Muscle layer of colon (tissue), 2 donors: ENCODE results near the gene CAPN14.
"Not testable (repeated sequence)": the region's sequence is repeated elsewhere in the genome, so short reads cannot be mapped to it uniquely, and the experiment has no call there.

Source experiments
- H3K27ac ChIP-seq: one replicate; pipeline ENCODE4 v1.7.0; 2013; ENCODE audit warnings: low read depth, mild to moderate bottlenecking, low read length, moderate library complexity
- H3K27me3 ChIP-seq, 2 donors: one replicate each; pipeline ENCODE4 v1.7.0; 2013; ENCODE audit warnings: low read length in 2 of 2, mild to moderate bottlenecking in 2 of 2; ENCODE audit not compliant: insufficient read depth in 2 of 2, control insufficient read depth in 1 of 2
- H3K36me3 ChIP-seq: one replicate; pipeline ENCODE4 v1.7.0; 2013; ENCODE audit warnings: mild to moderate bottlenecking, low read length; ENCODE audit not compliant: insufficient read depth
- H3K4me1 ChIP-seq: one replicate; pipeline ENCODE4 v1.7.0; 2013; ENCODE audit warnings: mild to moderate bottlenecking, low read length; ENCODE audit not compliant: insufficient read depth
- H3K4me3 ChIP-seq, 2 donors: one replicate each; pipeline ENCODE4 v1.7.0; 2013; ENCODE audit warnings: low read length in 2 of 2, low read depth in 1 of 2, mild to moderate bottlenecking in 1 of 2, moderate library complexity in 1 of 2
- H3K9ac ChIP-seq: one replicate; pipeline ENCODE4 v1.7.0; 2013; ENCODE audit warnings: low read length
- H3K9me3 ChIP-seq: one replicate; pipeline ENCODE4 v1.7.0; 2013; ENCODE audit warnings: mild to moderate bottlenecking, low read length
- donor health status: abdominal sarcoma.
- donor health status: Adenocarcinoma of cecum.

CAPN14 gene

DNA sequence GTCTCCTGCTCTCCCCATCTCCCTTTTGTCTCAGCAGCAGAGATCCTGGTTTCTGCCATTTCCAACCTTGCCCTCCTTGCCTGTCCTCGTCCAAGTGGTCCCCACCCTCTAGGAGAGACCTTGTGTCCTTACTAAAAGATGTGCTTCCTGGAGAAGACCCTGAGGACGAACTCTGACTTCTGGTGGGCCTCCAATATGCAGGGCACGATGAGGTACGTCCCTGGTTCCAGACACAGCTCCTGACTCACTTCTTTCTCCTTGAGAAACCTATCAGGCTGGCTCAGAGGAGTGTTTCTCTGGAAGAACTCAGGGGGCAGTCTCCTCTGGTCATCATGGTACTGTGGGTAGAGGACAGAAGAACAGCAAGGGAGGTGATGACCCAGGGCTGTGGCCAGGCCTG lies 28.2 kb downstream of the CAPN14 start:
- no peaks in the 10 kb centered on the region for H3K36me3 ChIP-seq
- no peak overlapping the region for H3K27ac ChIP-seq
- no peaks in the 10 kb centered on the region for H3K27me3 ChIP-seq
- no peak overlapping the region for H3K4me3 ChIP-seq
- H3K4me1 ChIP-seq: no peaks in the 10 kb centered on the region
- H3K9ac ChIP-seq: no peak overlapping the region
- no peaks in the 10 kb centered on the region for H3K9me3 ChIP-seq

DNA sequence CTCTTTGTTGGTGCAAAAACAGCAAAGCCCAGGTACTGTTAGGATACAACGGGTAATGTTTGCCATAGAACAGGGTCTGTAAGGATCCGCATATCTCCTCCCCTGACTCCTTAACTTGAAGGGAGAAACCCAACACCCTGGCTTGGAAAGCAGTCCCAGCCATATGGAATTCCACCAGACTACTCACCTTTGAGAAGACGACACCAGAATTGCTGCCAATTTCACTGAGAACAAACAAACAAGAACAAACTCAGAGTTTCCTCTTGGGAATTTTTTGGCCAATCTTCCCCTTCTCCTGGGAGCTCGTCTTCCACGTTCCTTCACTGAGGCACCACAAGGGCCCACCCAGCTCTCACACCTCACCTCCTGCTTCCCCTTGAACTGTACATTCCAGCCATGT lies 29.2 kb downstream of the CAPN14 start:
- Histone ChIP-seq H3K4me1 (no peaks in the 10 kb centered on the region), H3K4me3 (no peak overlapping the region), H3K36me3 (no peaks in the 10 kb centered on the region), H3K9ac (no peak overlapping the region), H3K9me3 (no peaks in the 10 kb centered on the region), H3K27me3 (no peaks in the 10 kb centered on the region), H3K27ac (no peak overlapping the region)

DNA sequence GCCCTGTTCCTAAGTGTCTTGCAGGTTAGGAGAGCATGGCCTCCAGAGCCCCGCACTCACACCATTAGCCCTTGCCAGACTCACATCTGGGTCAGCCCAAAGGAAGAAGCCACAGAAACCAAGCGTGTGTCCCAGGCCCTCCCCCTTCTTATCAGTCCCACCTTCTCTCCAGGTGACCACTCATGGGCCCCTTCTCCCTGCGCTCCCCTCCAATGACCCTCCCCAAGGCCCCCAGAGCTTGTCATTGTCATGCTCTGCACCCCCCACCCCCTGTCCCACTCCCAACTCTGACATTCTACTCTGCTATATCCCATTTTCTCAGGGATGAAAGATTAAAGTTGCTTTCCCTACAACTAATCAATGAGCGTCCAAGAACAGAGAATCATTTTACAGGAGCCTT lies 30.1 kb downstream of the CAPN14 start:
- H3K27me3 ChIP-seq: no peaks in the 10 kb centered on the region
- H3K36me3 ChIP-seq: no peaks in the 10 kb centered on the region
- no peak overlapping the region for H3K4me3 ChIP-seq
- H3K9me3 ChIP-seq: no peaks in the 10 kb centered on the region
- no peak overlapping the region for H3K9ac ChIP-seq
- H3K27ac ChIP-seq: no peak overlapping the region
- H3K4me1 ChIP-seq: no peaks in the 10 kb centered on the region

DNA sequence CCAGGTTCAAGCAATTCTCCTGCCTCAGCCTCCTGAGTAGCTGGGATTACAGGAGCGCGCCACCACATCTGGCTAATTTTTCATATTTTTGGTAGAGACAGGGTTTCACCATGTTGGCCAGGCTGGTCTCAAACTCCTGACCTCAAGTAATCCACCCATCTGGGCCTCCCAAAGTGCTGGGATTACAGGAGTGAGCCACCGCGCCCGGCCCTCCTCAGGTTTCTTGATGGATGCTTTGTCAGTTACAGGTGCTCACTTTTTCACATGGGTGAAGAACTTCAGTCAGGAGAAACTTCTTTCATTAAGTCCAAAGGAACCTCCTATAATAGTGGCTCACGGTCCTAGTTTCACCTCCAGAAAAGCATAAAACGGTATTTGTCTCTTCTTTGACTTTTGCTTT lies 33.3 kb downstream of the CAPN14 start:
- not testable (repeated sequence) for H3K9ac ChIP-seq, H3K27ac ChIP-seq, H3K9me3 ChIP-seq, H3K4me1 ChIP-seq, H3K4me3 ChIP-seq, H3K36me3 ChIP-seq, H3K27me3 ChIP-seq

DNA sequence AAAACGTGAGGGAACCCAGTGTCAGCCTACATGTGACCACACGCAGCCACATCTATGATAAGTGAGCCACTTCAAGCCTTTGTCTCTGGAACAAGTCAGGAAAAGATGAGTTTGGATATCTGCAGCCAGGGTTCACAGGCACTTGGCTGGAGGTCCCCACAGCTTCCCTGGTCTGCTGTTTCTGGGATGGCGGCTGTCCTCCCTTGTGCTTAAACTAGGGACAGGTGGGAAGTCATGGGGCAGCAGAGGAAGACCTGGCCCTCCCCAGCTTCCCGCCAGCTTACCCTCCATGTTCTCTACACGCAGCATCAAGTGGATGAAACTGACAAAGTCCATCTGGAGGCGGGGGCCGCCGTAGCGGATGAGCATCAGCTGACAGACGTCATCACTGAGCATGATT lies 40.6 kb downstream of the CAPN14 start:
- H3K9me3 ChIP-seq: no peaks in the 10 kb centered on the region
- no peaks in the 10 kb centered on the region for H3K27me3 ChIP-seq
- H3K27ac ChIP-seq: no peak overlapping the region
- H3K4me1 ChIP-seq: no peaks in the 10 kb centered on the region
- no peak overlapping the region for H3K9ac ChIP-seq
- H3K4me3 ChIP-seq: no peak overlapping the region
- H3K36me3 ChIP-seq: no peaks in the 10 kb centered on the region

DNA sequence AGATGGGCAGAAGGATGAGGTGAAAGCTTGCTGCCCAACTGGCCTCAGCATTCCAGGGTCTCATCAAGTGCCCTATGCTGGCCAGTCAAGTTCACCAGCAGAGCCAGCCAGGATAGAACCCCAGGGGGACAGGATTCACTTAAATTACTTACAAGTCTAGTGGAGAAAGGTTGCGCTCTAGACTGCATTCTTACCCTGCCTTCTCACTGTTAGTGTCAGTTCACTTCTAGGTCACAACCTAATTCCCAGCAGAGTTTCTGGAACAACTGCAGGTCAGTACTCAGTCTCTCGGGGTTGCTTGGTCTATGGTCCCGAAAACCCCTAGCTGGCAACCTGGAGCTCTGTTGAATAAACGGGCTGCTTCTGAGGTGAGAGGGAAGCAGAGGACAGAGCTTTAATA lies 46.2 kb downstream of the CAPN14 start:
- Histone ChIP-seq H3K4me1 (no peaks in the 10 kb centered on the region), H3K4me3 (no peak overlapping the region), H3K27me3 (no peaks in the 10 kb centered on the region), H3K27ac (no peak overlapping the region), H3K9ac (no peak overlapping the region), H3K9me3 (no peaks in the 10 kb centered on the region), H3K36me3 (no peaks in the 10 kb centered on the region)

DNA sequence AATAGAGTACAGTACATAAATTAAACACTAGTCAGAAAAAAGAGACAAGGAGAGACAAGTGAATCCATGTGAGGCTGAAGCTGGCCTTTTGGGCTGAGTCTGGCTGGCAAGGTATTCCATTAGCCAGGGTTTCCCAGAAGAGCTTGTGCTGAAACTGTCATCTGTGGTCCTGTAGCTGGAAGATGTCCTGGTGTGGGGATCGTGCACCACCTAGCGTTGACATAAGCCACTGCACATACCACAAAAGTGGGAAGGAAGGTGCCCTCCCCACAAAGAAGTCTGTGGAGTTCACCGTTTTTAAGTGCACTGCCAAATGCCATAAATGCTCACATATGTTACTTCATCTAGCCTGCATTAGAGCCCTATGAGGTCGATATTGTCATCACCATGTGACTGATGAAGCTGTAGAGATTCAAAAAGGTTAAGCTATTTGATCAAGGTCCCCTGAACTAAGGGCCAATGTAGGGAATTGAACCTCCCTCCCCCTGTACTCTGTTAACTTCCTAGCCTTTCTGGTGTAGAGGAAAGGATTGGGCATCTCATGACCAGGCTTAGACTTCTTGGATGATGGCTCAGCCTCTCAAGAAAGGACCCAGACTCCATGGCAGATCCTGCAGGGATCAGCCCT lies 47.1 kb downstream of the CAPN14 start:
- no peaks in the 10 kb centered on the region for H3K4me1 ChIP-seq
- no peaks in the 10 kb centered on the region for H3K36me3 ChIP-seq
- H3K9ac ChIP-seq: no peak overlapping the region
- H3K27me3 ChIP-seq: no peaks in the 10 kb centered on the region
- no peak overlapping the region for H3K4me3 ChIP-seq
- no peaks in the 10 kb centered on the region for H3K9me3 ChIP-seq
- H3K27ac ChIP-seq: no peak overlapping the region

DNA sequence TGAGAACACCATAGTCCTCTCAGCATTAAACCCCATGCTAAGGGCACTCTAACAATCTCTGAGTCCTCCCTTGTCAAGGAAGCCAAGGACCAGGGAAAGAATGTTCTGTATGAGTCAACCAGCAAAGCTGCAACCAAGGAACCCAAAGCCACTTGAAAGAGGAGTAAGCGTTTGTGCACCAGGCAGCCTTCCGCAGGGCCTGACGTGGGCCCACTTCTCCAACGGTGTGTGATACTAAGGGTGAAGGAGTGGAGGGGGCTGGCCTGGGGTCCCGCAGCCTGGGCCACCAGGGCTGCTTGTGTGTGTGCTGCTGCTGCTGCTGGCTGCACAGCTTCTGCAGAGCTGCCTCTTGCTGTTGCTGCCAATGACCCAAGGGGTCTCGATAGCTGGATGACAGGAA lies 49.0 kb downstream of the CAPN14 start:
- Histone ChIP-seq H3K27me3 (no peaks in the 10 kb centered on the region), H3K4me3 (no peak overlapping the region), H3K9me3 (no peaks in the 10 kb centered on the region), H3K27ac (no peak overlapping the region), H3K4me1 (no peaks in the 10 kb centered on the region), H3K9ac (no peak overlapping the region), H3K36me3 (no peaks in the 10 kb centered on the region)

DNA sequence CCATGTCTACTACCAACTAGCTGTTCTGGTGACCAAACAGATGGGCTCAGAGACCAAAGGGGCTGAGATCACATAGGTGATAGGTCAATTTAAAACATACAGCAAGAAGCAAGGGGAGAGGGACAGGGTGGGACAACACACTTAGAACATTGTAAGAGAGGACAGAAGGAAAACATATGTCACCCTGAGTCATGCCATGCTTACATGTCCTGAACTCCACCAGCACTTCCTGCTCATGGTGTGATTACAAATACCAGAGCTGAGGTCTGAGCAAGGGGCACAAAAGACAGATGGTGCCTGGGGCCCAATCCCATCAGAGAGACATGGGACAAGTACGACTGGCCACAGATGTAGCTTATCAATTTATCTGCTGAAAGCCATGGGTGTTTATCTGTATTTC lies 50.4 kb downstream of the CAPN14 start:
- Histone ChIP-seq H3K27me3 (no peaks in the 10 kb centered on the region), H3K9me3 (no peaks in the 10 kb centered on the region), H3K9ac (no peak overlapping the region), H3K4me1 (no peaks in the 10 kb centered on the region), H3K27ac (no peak overlapping the region), H3K4me3 (no peak overlapping the region), H3K36me3 (no peaks in the 10 kb centered on the region)

DNA sequence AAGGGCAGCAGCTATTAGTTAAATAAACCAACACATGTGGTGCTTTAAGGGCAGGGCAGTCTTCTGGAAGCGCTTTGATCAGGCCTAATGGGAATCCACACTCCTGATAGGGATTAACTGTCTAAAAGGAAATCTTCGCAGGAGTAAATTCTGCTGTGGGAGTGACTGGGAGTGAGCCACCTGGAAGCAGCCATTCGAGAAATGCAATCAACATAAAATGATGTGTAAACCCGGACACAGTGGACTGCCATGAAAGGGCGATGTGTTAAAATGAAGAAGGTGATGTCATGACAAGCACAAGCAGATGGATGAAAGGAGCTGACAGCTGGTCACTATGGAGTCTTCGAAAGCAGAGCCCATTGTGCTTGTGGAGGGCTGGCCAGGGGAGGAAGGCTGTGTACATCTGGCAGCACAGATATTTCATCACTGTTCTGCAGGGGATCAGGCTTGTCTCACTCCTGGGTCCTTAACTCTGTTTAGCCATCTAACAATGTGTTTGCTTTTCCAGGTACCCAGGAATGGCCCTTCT lies 54.2 kb downstream of the CAPN14 start:
- Histone ChIP-seq H3K9me3 (no peaks in the 10 kb centered on the region), H3K27me3 (no peaks in the 10 kb centered on the region), H3K4me3 (no peak overlapping the region), H3K36me3 (no peaks in the 10 kb centered on the region), H3K27ac (no peak overlapping the region), H3K9ac (no peak overlapping the region), H3K4me1 (no peaks in the 10 kb centered on the region)

DNA sequence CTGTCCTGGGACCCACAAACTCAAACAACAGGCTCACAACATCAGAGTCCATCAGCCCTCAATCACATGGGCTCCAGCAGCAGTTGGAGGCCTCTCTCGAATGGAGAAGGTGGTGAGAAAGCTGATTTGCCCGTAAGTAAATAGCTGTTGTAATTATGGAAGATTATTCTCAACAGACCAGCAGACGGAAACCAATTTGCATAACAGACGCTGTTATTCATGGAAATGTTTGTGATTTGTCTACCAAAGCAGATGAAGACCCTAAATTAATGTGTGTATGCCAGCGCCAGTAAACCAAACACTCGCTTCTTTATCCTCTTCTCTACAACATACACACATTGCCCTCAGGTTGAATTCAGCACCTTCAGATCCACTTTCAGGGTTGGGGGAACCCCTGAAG lies 55.7 kb downstream of the CAPN14 start:
- Histone ChIP-seq H3K36me3 (no peaks in the 10 kb centered on the region), H3K4me3 (no peak overlapping the region), H3K9me3 (no peaks in the 10 kb centered on the region), H3K9ac (no peak overlapping the region), H3K4me1 (no peaks in the 10 kb centered on the region), H3K27me3 (no peaks in the 10 kb centered on the region), H3K27ac (no peak overlapping the region)

DNA sequence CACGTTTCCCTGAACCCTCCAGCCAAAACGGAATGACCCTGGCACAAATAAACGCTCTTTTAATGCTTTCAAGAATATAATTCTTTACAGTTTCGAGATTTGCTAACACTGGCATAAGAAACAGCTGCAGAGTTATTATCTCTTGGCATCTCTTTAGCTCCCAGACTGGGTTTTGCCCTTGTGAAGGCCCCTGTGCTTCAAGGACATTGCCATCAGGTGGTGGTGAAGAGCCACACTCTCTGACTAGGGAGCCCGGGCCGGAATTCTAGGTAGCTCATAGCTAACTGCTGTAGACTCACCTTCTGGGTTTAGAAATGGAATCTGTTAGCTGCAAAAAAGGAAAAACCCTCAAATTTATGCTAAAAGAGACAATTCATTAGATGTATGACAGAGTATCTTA lies 65.8 kb downstream of the CAPN14 start:
- Histone ChIP-seq H3K9ac (no peak overlapping the region), H3K36me3 (no peaks in the 10 kb centered on the region), H3K9me3 (no peaks in the 10 kb centered on the region), H3K4me3 (no peak overlapping the region), H3K27ac (no peak overlapping the region), H3K27me3 (no peaks in the 10 kb centered on the region), H3K4me1 (no peaks in the 10 kb centered on the region)
